ENCODE data around the gene HDGF.

DNA sequence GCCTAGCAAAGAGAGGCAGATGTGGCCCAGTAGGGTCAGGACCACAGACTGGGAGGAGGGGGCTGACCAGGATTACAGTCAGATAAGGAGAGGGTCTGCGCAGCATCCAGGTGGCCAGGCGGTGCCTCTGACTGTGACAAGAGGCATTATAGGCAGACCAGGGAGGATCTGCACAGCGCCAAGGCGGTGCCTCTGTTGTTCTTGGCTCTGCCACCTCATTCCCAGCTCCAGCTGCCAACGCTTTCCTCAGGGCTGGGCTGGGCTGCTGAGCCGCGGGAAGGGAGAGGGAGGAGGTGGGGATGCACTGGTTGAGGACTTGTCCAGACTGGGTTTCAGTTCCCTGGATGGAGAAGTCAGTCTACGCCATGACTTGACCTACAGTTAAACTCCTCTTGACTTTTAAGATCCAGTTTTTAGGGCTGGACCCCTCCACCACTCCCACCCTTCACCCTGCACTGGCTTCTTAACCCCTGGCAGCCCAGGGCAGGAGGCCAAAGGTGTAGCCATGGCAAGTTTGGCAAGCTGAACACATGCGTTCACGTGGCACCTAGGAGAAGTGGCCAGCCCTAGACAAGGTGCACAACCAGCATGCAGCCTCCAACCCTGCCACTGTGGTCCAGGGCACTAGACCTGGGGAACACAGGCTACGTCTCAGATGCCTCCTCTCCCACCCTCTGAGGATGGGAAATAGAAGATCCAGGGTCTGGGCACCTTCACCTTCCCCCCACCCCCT, 41.6 kb downstream of the HDGF start:
- TF ChIP-seq POLR2AphosphoS5 (IDR thresholded peaks at IDR 0.05; ENCODE audit: low read depth, low read length) = no peak
- TF ChIP-seq, protein P1, sequence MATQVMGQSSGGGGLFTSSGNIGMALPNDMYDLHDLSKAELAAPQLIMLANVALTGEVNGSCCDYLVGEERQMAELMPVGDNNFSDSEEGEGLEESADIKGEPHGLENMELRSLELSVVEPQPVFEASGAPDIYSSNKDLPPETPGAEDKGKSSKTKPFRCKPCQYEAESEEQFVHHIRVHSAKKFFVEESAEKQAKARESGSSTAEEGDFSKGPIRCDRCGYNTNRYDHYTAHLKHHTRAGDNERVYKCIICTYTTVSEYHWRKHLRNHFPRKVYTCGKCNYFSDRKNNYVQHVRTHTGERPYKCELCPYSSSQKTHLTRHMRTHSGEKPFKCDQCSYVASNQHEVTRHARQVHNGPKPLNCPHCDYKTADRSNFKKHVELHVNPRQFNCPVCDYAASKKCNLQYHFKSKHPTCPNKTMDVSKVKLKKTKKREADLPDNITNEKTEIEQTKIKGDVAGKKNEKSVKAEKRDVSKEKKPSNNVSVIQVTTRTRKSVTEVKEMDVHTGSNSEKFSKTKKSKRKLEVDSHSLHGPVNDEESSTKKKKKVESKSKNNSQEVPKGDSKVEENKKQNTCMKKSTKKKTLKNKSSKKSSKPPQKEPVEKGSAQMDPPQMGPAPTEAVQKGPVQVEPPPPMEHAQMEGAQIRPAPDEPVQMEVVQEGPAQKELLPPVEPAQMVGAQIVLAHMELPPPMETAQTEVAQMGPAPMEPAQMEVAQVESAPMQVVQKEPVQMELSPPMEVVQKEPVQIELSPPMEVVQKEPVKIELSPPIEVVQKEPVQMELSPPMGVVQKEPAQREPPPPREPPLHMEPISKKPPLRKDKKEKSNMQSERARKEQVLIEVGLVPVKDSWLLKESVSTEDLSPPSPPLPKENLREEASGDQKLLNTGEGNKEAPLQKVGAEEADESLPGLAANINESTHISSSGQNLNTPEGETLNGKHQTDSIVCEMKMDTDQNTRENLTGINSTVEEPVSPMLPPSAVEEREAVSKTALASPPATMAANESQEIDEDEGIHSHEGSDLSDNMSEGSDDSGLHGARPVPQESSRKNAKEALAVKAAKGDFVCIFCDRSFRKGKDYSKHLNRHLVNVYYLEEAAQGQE (IDR thresholded peaks at IDR 0.05; ENCODE audit: insufficient read depth in 1 of 2, low read depth in 2 of 2, low read length in 2 of 2) = no peak
- no peak for TF ChIP-seq TAF1 (IDR thresholded peaks at IDR 0.05; ENCODE audit: borderline replicate concordance, insufficient read depth, low read length)
- no peak for TF ChIP-seq FOXP2 (optimal IDR thresholded peaks at IDR 0.05; ENCODE audit: borderline replicate concordance, extremely low read depth, extremely low read length, insufficient read depth)
- no peak for TF ChIP-seq SIN3A (IDR thresholded peaks at IDR 0.05; ENCODE audit: borderline replicate concordance, insufficient read depth, low read length)

Data from PFSK-1 (cell line).